OCI-LY1 (cell line): ENCODE measurements around the gene FAM20C.
"Not testable (repeated sequence)": the region's sequence is repeated elsewhere in the genome, so short reads cannot be mapped to it uniquely, and the experiment has no call there.

Source experiments
- H2AFZ ChIP-seq: fragments of 200-600 bp; sonication (generic), shearing (Covaris generic); 2 replicates; pipeline ENCODE4 v1.6.0; 2014; ENCODE audit warnings: antibody characterized with exemption, mild to moderate bottlenecking, low read length
- H3F3A ChIP-seq: fragments of 200-600 bp; sonication (generic), shearing (Covaris generic); 2 replicates; pipeline ENCODE4 v1.6.0; 2014; ENCODE audit warnings: mild to moderate bottlenecking, antibody characterized with exemption, low read length, moderate library complexity; ENCODE audit not compliant: insufficient read depth
- H3K27ac ChIP-seq: fragments of 200-600 bp; sonication (generic); 2 replicates; pipeline ENCODE4 v1.5.1; 2014; ENCODE audit warnings: low read length, mixed run types, mild to moderate bottlenecking, low read depth; ENCODE audit not compliant: poor library complexity, severe bottlenecking
- H3K27me3 ChIP-seq: fragments of 200-600 bp; sonication (generic); 2 replicates; pipeline ENCODE4 v1.6.0; 2014; ENCODE audit warnings: antibody characterized with exemption, mild to moderate bottlenecking, low read length, moderate library complexity; ENCODE audit not compliant: insufficient read depth
- H3K36me3 ChIP-seq: fragments of 200-600 bp; sonication (generic); 2 replicates; pipeline ENCODE4 v1.6.1; 2014; ENCODE audit warnings: mild to moderate bottlenecking, antibody characterized with exemption, low read length, moderate library complexity, mixed read lengths; ENCODE audit not compliant: insufficient read depth
- H3K4me1 ChIP-seq: fragments of 200-600 bp; sonication (generic); 2 replicates; pipeline ENCODE4 v1.5.1; 2014; ENCODE audit warnings: mild to moderate bottlenecking, low read length, moderate library complexity; ENCODE audit not compliant: insufficient read depth, severe bottlenecking
- H3K4me2 ChIP-seq: fragments of 200-600 bp; sonication (generic), shearing (Covaris generic); 2 replicates; pipeline ENCODE4 v1.6.1; 2014; ENCODE audit warnings: low read length
- H3K4me3 ChIP-seq: fragments of 200-600 bp; sonication (generic); 2 replicates; pipeline ENCODE4 v1.5.1; 2014; ENCODE audit warnings: low read length, low read depth, mild to moderate bottlenecking, mixed read lengths; ENCODE audit not compliant: poor library complexity, severe bottlenecking
- H3K79me2 ChIP-seq: fragments of 200-600 bp; shearing (Covaris generic); 2 replicates; pipeline ENCODE4 v1.6.1; 2016; ENCODE audit warnings: mixed run types, low read length, mixed read lengths; ENCODE audit not compliant: insufficient read depth
- H3K9ac ChIP-seq: fragments of 200-600 bp; sonication (generic), shearing (Covaris generic); 2 replicates; pipeline ENCODE4 v1.6.1; 2014; ENCODE audit warnings: mild to moderate bottlenecking, low read length, mixed read lengths
- H3K9me2 ChIP-seq: fragments of 200-600 bp; sonication (generic), shearing (Covaris generic); 2 replicates; pipeline ENCODE4 v1.6.1; 2014; ENCODE audit warnings: low read depth, mild to moderate bottlenecking, low read length, mixed read lengths
- H3K9me3 ChIP-seq: fragments of 200-600 bp; shearing (Covaris generic); 2 replicates; pipeline ENCODE4 v1.6.1; 2014; ENCODE audit warnings: low read length, mixed read lengths
- H4K20me1 ChIP-seq: fragments of 200-600 bp; sonication (generic), shearing (Covaris generic); 2 replicates; pipeline ENCODE4 v1.6.0; 2016; ENCODE audit warnings: mild to moderate bottlenecking, low read length; ENCODE audit not compliant: insufficient read depth
- EZH2 ChIP-seq: fragments of 200-600 bp; sonication (generic), shearing (Covaris generic); IDR thresholded peaks from 2 replicates; pipeline ENCODE4 v1.8.0; 2017; ENCODE audit warnings: borderline replicate concordance, mixed run types, mild to moderate bottlenecking, antibody characterized with exemption, low read length, moderate library complexity, mixed read lengths
- TF ChIP-seq, protein P1 (sequence below): fragments of 200-600 bp; sonication (generic), shearing (Covaris generic); IDR thresholded peaks from 2 replicates; pipeline ENCODE4 v1.5.1; 2017; ENCODE audit warnings: mild to moderate bottlenecking, antibody characterized with exemption, low read length, moderate library complexity, mixed read lengths

Gene FAM20C

DNA sequence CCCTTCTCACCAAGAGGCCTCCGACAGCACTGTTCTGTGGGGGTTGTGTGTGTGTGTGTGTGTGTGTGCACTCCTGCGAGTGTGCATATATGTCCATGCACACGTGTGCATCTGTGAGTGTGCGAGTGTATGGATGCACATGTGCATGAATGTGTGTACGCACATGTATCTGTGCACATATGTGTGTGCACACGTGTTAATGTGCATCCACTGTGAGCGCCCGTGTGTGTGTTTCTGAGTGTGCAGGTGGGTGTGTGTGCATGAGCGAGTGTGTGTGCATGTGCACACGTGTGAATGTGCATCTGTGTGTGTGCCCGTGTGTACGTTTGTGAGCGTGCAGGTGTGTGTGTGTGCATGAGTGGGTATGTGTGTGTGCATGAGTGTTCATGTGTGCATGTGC lies 49.1 kb downstream of the FAM20C start:
- Histone ChIP-seq H3K4me3 (no peak overlapping the region), H3K9me2 (no peaks in the 10 kb centered on the region), H3K27me3 (no peaks in the 10 kb centered on the region)

DNA sequence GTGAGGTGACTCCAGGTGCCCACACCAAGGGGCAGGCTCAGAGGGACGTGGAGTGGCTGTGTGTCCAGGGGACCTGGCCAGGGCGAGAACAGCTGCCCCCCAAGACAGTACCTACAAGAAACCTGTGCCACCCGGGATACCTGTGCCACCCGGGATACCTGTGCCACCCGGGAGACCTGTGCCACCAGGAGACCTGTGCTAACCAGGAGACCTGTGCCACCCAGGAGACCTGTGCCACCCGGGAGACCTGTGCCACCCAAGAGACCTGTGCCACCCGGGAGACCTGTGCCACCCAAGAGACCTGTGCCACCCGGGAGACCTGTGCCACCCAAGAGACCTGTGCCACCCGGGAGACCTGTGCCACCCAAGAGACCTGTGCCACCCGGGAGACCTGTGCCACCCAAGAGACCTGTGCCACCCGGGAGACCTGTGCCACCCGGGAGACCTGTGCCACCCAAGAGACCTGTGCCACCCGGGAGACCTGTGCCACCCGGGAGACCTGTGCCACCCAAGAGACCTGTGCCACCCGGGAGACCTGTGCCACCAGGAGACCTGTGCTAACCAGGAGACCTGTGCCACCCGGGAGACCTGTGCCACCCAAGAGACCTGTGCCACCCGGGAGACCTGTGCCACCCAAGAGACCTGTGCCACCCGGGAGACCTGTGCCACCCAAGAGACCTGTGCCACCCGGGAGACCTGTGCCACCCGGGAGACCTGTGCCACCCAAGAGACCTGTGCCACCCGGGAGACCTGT lies 50.6 kb downstream of the FAM20C start:
- not testable (repeated sequence) for H4K20me1 ChIP-seq, H3F3A ChIP-seq, H3K27ac ChIP-seq, H3K4me1 ChIP-seq, H3K79me2 ChIP-seq, H3K9me3 ChIP-seq, H3K4me3 ChIP-seq, H3K9me2 ChIP-seq, H3K4me2 ChIP-seq, H3K36me3 ChIP-seq, H3K9ac ChIP-seq, H3K27me3 ChIP-seq, H2AFZ ChIP-seq

More for the DNA sequence above, 49.1 kb downstream of the FAM20C start:
- H3K36me3 ChIP-seq = no peaks in the 10 kb centered on the region
- no peak overlapping the region for H3K27ac ChIP-seq
- no peak overlapping the region for H2AFZ ChIP-seq
- no peaks in the 10 kb centered on the region for H3K9me3 ChIP-seq
- H3K4me1 ChIP-seq = no peaks in the 10 kb centered on the region
- no peaks in the 10 kb centered on the region for H4K20me1 ChIP-seq
- no peak overlapping the region for H3K9ac ChIP-seq
- TF ChIP-seq, protein P1, sequence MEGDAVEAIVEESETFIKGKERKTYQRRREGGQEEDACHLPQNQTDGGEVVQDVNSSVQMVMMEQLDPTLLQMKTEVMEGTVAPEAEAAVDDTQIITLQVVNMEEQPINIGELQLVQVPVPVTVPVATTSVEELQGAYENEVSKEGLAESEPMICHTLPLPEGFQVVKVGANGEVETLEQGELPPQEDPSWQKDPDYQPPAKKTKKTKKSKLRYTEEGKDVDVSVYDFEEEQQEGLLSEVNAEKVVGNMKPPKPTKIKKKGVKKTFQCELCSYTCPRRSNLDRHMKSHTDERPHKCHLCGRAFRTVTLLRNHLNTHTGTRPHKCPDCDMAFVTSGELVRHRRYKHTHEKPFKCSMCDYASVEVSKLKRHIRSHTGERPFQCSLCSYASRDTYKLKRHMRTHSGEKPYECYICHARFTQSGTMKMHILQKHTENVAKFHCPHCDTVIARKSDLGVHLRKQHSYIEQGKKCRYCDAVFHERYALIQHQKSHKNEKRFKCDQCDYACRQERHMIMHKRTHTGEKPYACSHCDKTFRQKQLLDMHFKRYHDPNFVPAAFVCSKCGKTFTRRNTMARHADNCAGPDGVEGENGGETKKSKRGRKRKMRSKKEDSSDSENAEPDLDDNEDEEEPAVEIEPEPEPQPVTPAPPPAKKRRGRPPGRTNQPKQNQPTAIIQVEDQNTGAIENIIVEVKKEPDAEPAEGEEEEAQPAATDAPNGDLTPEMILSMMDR = no peak
- TF ChIP-seq EZH2 = no peak
- H3K4me2 ChIP-seq = no peak overlapping the region
- H3F3A ChIP-seq = no peaks in the 10 kb centered on the region
- no peaks in the 10 kb centered on the region for H3K79me2 ChIP-seq

DNA sequence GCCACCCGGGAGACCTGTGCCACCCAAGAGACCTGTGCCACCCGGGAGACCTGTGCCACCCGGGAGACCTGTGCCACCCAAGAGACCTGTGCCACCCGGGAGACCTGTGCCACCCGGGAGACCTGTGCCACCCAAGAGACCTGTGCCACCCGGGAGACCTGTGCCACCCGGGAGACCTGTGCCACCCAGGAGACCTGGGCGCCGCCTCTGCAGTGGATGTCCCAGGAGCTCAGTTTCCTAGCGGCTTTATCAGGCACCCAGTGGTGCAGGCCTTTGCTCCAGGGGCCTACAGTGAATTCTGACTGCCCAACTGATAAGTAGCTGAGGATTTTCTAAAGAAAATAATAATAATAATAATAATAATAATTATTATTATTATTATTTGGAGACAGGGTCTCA lies 51.2 kb downstream of the FAM20C start:
- not testable (repeated sequence) for H2AFZ ChIP-seq, H3K4me2 ChIP-seq, H3K9me2 ChIP-seq, H3K27ac ChIP-seq, H3K9ac ChIP-seq, H3K79me2 ChIP-seq, H3K36me3 ChIP-seq, H3K27me3 ChIP-seq, H4K20me1 ChIP-seq, H3K4me3 ChIP-seq, H3K9me3 ChIP-seq, H3F3A ChIP-seq, H3K4me1 ChIP-seq

DNA sequence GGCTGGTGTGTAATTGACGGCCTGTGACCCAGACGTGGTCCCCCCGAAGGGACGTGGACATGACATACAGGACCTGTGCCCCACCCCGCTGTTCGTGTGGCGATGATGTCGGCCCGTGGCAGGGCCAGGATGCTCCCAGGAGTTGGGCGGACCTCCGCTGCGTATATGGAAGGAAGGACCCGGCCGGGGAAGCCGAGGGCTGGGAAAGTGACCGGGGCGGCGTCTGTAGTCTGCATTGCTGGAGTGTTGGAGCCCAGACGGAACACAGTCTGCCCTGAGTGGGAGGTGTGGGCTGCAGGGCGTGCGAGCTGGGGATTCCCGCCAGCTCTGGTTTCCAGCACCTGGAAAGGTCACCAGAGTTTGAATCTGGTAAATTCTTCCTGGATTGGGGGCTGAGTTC lies 52.6 kb downstream of the FAM20C start:
- Histone ChIP-seq H4K20me1 (no peaks in the 10 kb centered on the region), H3K27ac (no peak overlapping the region), H3K4me3 (no peak overlapping the region), H3K9me2 (no peaks in the 10 kb centered on the region), H3K36me3 (no peaks in the 10 kb centered on the region), H3K9me3 (no peaks in the 10 kb centered on the region), H3F3A (no peaks in the 10 kb centered on the region), H3K79me2 (no peaks in the 10 kb centered on the region), H2AFZ (no peak overlapping the region), H3K4me2 (no peak overlapping the region), H3K27me3 (no peaks in the 10 kb centered on the region), H3K9ac (no peak overlapping the region), H3K4me1 (no peaks in the 10 kb centered on the region)
- TF ChIP-seq, protein P1 = no peak
- no peak for TF ChIP-seq EZH2
